ENCODE results near the gene ZNF316.

The ZNF316 gene

DNA sequence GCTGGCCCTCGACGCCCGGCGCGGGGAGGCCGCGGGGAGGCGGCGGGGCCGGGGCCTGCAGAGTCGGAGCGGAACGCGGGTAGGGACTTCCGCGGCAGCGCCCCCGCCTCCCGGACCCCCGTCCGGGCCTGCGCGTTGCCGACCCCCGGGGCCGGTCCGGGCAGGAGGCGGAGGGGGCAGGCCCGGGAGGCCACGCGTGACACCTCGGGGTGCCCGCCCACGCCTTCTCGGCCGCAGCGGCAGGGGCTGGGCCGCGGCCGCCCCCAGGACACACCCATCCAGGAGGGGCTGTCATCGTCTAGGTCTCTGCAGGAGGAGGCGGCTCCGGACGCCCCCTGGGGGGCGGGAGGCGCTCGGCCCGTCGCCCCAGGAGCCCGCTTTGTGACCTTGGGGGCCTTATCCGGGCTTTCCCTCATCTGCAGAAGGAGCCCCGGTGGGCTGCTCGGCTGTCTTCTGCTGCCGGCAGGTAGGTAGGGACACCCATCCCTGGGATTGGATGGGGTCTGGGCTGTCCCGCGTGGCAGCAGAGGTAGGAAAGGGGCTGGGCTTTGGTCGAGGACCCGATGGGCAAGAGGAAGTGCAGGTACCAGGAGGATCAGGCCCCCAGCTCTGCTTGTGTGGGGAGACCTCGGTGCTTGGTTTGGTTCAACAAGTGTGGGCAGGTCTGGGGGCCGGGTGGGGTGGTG, 569 bp downstream of the ZNF316 start:
- Histone ChIP-seq H3K9ac (ENCODE audit: low read length in 5 of 5) (peak overlapping the region in 4 of 5 donors; percentile 68 to 87 (median 80)), H3K4me1 (ENCODE audit: control insufficient read depth in 5 of 5, insufficient read depth in 5 of 5, low read length in 5 of 5) (peaks cover 7 to 34% (median 28%) of the 10 kb centered on the region in 5 donors), H3K36me3 (ENCODE audit: control insufficient read depth in 5 of 5, insufficient read depth in 5 of 5, low read length in 5 of 5) (peaks cover 0 to 22% (median 19%) of the 10 kb centered on the region in 5 donors), H3K4me3 (ENCODE audit: low read depth in 1 of 5, low read length in 5 of 5) (peak overlapping the region; percentile 64 to 75 (median 69)), H3K27ac (ENCODE audit: low read depth, low read length) (peak overlapping the region; percentile 17), H3K27me3 (ENCODE audit: control insufficient read depth in 5 of 5, insufficient read depth in 4 of 5, low read length in 5 of 5) (no peaks in the 10 kb centered on the region), H3K9me3 (ENCODE audit: control insufficient read depth in 5 of 5, low read length in 5 of 5) (no peaks in the 10 kb centered on the region)

- Histone ChIP-seq H3K9me3 (ENCODE audit: control insufficient read depth in 5 of 5, low read length in 5 of 5) (no peaks in the 10 kb centered on the region), H3K9ac (ENCODE audit: low read length in 5 of 5) (peak overlapping the region in 2 of 5 donors; percentile 68 to 87), H3K4me1 (ENCODE audit: control insufficient read depth in 5 of 5, insufficient read depth in 5 of 5, low read length in 5 of 5) (peaks cover 7 to 34% (median 28%) of the 10 kb centered on the region in 5 donors), H3K4me3 (ENCODE audit: low read depth in 1 of 5, low read length in 5 of 5) (peak overlapping the region in 3 of 5 donors; percentile 64 to 74 (median 69)), H3K27ac (ENCODE audit: low read depth, low read length) (no peak overlapping the region), H3K36me3 (ENCODE audit: control insufficient read depth in 5 of 5, insufficient read depth in 5 of 5, low read length in 5 of 5) (peaks cover 0 to 35% (median 33%) of the 10 kb centered on the region in 5 donors), H3K27me3 (ENCODE audit: control insufficient read depth in 5 of 5, insufficient read depth in 4 of 5, low read length in 5 of 5) (no peaks in the 10 kb centered on the region)
Observed at GRCh38 chr7:6639032-6639431, 1.9 kb downstream of the ZNF316 start.

- Histone ChIP-seq H3K27ac (ENCODE audit: low read depth, low read length) (peak overlapping the region; percentile 23), H3K4me3 (ENCODE audit: low read depth in 1 of 5, low read length in 5 of 5) (no peak overlapping the region), H3K27me3 (ENCODE audit: control insufficient read depth in 5 of 5, insufficient read depth in 4 of 5, low read length in 5 of 5) (no peaks in the 10 kb centered on the region), H3K36me3 (ENCODE audit: control insufficient read depth in 5 of 5, insufficient read depth in 5 of 5, low read length in 5 of 5) (peaks cover 0 to 41% (median 39%) of the 10 kb centered on the region in 5 donors), H3K9ac (ENCODE audit: low read length in 5 of 5) (no peak overlapping the region), H3K4me1 (ENCODE audit: control insufficient read depth in 5 of 5, insufficient read depth in 5 of 5, low read length in 5 of 5) (peaks cover 7 to 34% (median 28%) of the 10 kb centered on the region in 5 donors), H3K9me3 (ENCODE audit: control insufficient read depth in 5 of 5, low read length in 5 of 5) (no peaks in the 10 kb centered on the region)
Observed at GRCh38 chr7:6639627-6640026, 2.5 kb downstream of the ZNF316 start.

DNA sequence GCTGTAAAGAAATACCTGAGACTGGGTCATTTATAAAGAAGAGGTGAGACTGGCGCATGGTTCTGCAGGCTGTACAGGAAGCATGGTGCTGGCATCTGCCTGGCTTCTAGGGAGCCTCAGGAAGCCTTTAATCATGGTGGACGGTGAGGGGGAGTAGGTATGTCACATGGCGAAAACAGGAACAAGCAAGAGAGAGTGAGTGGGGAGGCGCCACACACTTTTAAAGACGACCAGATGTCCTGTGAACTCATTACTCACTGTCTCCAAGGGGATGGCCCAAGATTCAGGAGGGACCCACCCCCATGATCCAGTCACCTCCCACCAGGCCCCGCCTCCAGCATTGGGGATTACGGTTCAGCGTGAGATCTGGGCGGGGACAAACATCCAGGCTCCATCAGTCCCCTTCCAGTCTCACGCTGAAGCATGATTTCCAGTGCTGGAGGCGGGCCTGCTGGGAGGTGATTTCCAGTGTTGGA, 3.2 kb downstream of the ZNF316 start:
- H3K4me3 ChIP-seq (ENCODE audit: low read depth in 1 of 5, low read length in 5 of 5): no peak overlapping the region
- no peaks in the 10 kb centered on the region for H3K9me3 ChIP-seq (ENCODE audit: control insufficient read depth in 5 of 5, low read length in 5 of 5)
- no peaks in the 10 kb centered on the region for H3K27me3 ChIP-seq (ENCODE audit: control insufficient read depth in 5 of 5, insufficient read depth in 4 of 5, low read length in 5 of 5)
- peak overlapping the region; percentile 23 for H3K27ac ChIP-seq (ENCODE audit: low read depth, low read length)
- H3K36me3 ChIP-seq (ENCODE audit: control insufficient read depth in 5 of 5, insufficient read depth in 5 of 5, low read length in 5 of 5): peaks cover 0 to 47% (median 45%) of the 10 kb centered on the region in 5 donors
- H3K4me1 ChIP-seq (ENCODE audit: control insufficient read depth in 5 of 5, insufficient read depth in 5 of 5, low read length in 5 of 5): peaks cover 7 to 34% (median 28%) of the 10 kb centered on the region in 5 donors
- no peak overlapping the region for H3K9ac ChIP-seq (ENCODE audit: low read length in 5 of 5)

- Histone ChIP-seq H3K36me3 (ENCODE audit: control insufficient read depth in 5 of 5, insufficient read depth in 5 of 5, low read length in 5 of 5) (peaks cover 0 to 56% (median 51%) of the 10 kb centered on the region in 5 donors), H3K9me3 (ENCODE audit: control insufficient read depth in 5 of 5, low read length in 5 of 5) (no peaks in the 10 kb centered on the region), H3K4me1 (ENCODE audit: control insufficient read depth in 5 of 5, insufficient read depth in 5 of 5, low read length in 5 of 5) (peaks cover 7 to 29% (median 24%) of the 10 kb centered on the region in 5 donors), H3K27me3 (ENCODE audit: control insufficient read depth in 5 of 5, insufficient read depth in 4 of 5, low read length in 5 of 5) (no peaks in the 10 kb centered on the region), H3K27ac (ENCODE audit: low read depth, low read length) (no peak overlapping the region), H3K4me3 (ENCODE audit: low read depth in 1 of 5, low read length in 5 of 5) (no peak overlapping the region), H3K9ac (ENCODE audit: low read length in 5 of 5) (no peak overlapping the region)
Observed at GRCh38 chr7:6641305-6642035, 4.4 kb downstream of the ZNF316 start.

GRCh38 chr7:6642239-6642839, 5.2 kb downstream of the ZNF316 start:
- no peaks in the 10 kb centered on the region for H3K27me3 ChIP-seq (ENCODE audit: control insufficient read depth in 5 of 5, insufficient read depth in 4 of 5, low read length in 5 of 5)
- no peak overlapping the region for H3K9ac ChIP-seq (ENCODE audit: low read length in 5 of 5)
- no peak overlapping the region for H3K27ac ChIP-seq (ENCODE audit: low read depth, low read length)
- H3K4me3 ChIP-seq (ENCODE audit: low read depth in 1 of 5, low read length in 5 of 5): no peak overlapping the region
- H3K4me1 ChIP-seq (ENCODE audit: control insufficient read depth in 5 of 5, insufficient read depth in 5 of 5, low read length in 5 of 5): peaks cover 7 to 24% (median 20%) of the 10 kb centered on the region in 5 donors
- no peaks in the 10 kb centered on the region for H3K9me3 ChIP-seq (ENCODE audit: control insufficient read depth in 5 of 5, low read length in 5 of 5)
- H3K36me3 ChIP-seq (ENCODE audit: control insufficient read depth in 5 of 5, insufficient read depth in 5 of 5, low read length in 5 of 5): peaks cover 0 to 64% (median 60%) of the 10 kb centered on the region in 5 donors

- peaks cover 0 to 72% (median 67%) of the 10 kb centered on the region in 5 donors for H3K36me3 ChIP-seq (ENCODE audit: control insufficient read depth in 5 of 5, insufficient read depth in 5 of 5, low read length in 5 of 5)
- H3K27me3 ChIP-seq (ENCODE audit: control insufficient read depth in 5 of 5, insufficient read depth in 4 of 5, low read length in 5 of 5): no peaks in the 10 kb centered on the region
- H3K4me1 ChIP-seq (ENCODE audit: control insufficient read depth in 5 of 5, insufficient read depth in 5 of 5, low read length in 5 of 5): peaks cover 7 to 20% (median 16%) of the 10 kb centered on the region in 5 donors
- H3K9ac ChIP-seq (ENCODE audit: low read length in 5 of 5): no peak overlapping the region
- no peak overlapping the region for H3K4me3 ChIP-seq (ENCODE audit: low read depth in 1 of 5, low read length in 5 of 5)
- H3K9me3 ChIP-seq (ENCODE audit: control insufficient read depth in 5 of 5, low read length in 5 of 5): no peaks in the 10 kb centered on the region
- H3K27ac ChIP-seq (ENCODE audit: low read depth, low read length): no peak overlapping the region
Observed at GRCh38 chr7:6642861-6643640, 5.9 kb downstream of the ZNF316 start.

DNA sequence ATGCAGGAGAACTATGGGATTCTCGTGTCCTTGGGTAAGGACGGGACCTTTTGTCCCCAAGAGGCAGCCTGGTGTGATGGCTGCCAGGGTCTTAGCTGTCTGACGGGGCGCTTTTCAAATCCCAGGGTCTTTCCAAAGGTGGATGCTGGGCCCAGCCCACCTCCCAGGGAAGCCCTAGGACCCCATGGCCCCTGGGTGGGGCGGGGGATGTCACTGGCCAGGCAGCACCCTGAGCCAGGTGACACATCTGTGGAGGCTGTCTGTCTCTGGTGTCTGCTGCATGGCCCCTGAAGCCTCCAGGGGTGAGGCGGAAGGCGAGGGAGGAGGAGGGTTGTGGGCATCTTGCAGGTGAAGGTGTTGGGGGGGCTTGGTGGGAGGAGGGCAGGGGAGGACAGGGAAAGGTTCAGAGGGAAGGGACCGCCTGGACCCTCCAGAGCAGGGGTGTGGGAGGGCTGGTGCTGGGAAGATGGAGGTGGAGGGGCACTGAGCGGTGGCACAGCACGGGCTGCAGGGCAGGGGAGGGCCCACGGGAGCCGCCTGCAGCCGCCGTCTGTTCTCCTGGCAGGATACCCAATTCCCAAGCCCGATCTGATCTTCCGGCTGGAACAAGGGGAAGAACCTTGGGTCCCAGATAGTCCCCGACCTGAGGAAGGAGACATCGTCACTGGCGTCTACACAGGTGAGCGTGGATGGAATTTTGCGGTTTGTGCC, 7.0 kb downstream of the ZNF316 start:
- Histone ChIP-seq H3K4me3 (ENCODE audit: low read depth in 1 of 5, low read length in 5 of 5) (no peak overlapping the region), H3K9ac (ENCODE audit: low read length in 5 of 5) (no peak overlapping the region), H3K4me1 (ENCODE audit: control insufficient read depth in 5 of 5, insufficient read depth in 5 of 5, low read length in 5 of 5) (peaks cover 3 to 10% (median 6%) of the 10 kb centered on the region in 5 donors), H3K27me3 (ENCODE audit: control insufficient read depth in 5 of 5, insufficient read depth in 4 of 5, low read length in 5 of 5) (no peaks in the 10 kb centered on the region), H3K9me3 (ENCODE audit: control insufficient read depth in 5 of 5, low read length in 5 of 5) (no peaks in the 10 kb centered on the region), H3K27ac (ENCODE audit: low read depth, low read length) (no peak overlapping the region), H3K36me3 (ENCODE audit: control insufficient read depth in 5 of 5, insufficient read depth in 5 of 5, low read length in 5 of 5) (peaks cover 0 to 81% (median 76%) of the 10 kb centered on the region in 5 donors)

DNA sequence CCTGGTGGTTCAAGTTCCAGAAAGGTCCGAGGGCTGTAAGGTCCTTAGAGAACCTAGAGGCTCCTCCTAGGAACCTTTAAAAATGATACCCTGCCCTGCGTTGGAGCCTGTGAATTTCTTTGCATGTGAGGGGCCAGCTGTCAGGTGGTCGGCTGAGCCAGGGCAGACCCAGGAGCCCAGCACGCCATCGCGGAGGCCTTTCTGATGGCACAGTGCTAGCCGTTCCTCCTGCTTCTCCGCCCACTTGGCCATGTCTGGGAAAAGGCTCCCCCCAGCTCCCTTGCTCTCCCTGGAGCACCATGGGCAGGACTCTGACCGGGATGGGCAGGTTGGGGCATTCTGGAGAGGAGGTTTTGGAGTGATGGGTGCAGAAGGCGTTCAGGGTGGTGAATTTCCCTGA, 7.6 kb downstream of the ZNF316 start:
- peaks cover 3 to 8% (median 5%) of the 10 kb centered on the region in 5 donors for H3K4me1 ChIP-seq (ENCODE audit: control insufficient read depth in 5 of 5, insufficient read depth in 5 of 5, low read length in 5 of 5)
- no peaks in the 10 kb centered on the region for H3K27me3 ChIP-seq (ENCODE audit: control insufficient read depth in 5 of 5, insufficient read depth in 4 of 5, low read length in 5 of 5)
- no peaks in the 10 kb centered on the region for H3K9me3 ChIP-seq (ENCODE audit: control insufficient read depth in 5 of 5, low read length in 5 of 5)
- no peak overlapping the region for H3K27ac ChIP-seq (ENCODE audit: low read depth, low read length)
- H3K9ac ChIP-seq (ENCODE audit: low read length in 5 of 5): no peak overlapping the region
- no peak overlapping the region for H3K4me3 ChIP-seq (ENCODE audit: low read depth in 1 of 5, low read length in 5 of 5)
- peaks cover 0 to 88% (median 81%) of the 10 kb centered on the region in 5 donors for H3K36me3 ChIP-seq (ENCODE audit: control insufficient read depth in 5 of 5, insufficient read depth in 5 of 5, low read length in 5 of 5)
